Natural killer cell (primary cell): ENCODE results near the gene SLC19A3. TPM values are rescaled to one million over a fixed set of nuclear protein-coding genes. Genes with fewer than 3 reads are reported as not detected.
"Not testable (repeated sequence)": the region's sequence is repeated elsewhere in the genome, so short reads cannot be mapped to it uniquely, and the experiment has no call there.

Experiments
- ATAC-seq, 3 donors: fragments of 150-1000 bp in 2 of 3; fragments of 200-7000 bp in 1 of 3; cut with Tn5 transposase; 1 replicate in 1 of 3; 2 replicates in 2 of 3; pipeline ENCODE4 v1.10.0; 2021; ENCODE audit warnings: mild to moderate bottlenecking in 2 of 3, moderate library complexity in 2 of 3
- DNase-seq, 2 donors: peaks; one replicate each; pipeline versions ENCODE4 v3.0.0 to v3.0.0-alpha.2; 2013 to 2021; ENCODE audit warnings: mixed read lengths in 1 of 2
- H3K27ac ChIP-seq: one replicate; pipeline ENCODE4 v1.5.1; 2013; ENCODE audit warnings: mild to moderate bottlenecking, low read length
- H3K27me3 ChIP-seq: one replicate; pipeline ENCODE4 v1.6.1; 2013; ENCODE audit warnings: low read length; ENCODE audit not compliant: control insufficient read depth, insufficient read depth
- H3K36me3 ChIP-seq: one replicate; pipeline ENCODE4 v1.6.1; 2013; ENCODE audit warnings: low read length; ENCODE audit not compliant: control insufficient read depth, insufficient read depth
- H3K4me1 ChIP-seq: one replicate; pipeline ENCODE4 v1.6.1; 2013; ENCODE audit warnings: low read length; ENCODE audit not compliant: control insufficient read depth, insufficient read depth
- H3K4me3 ChIP-seq: one replicate; pipeline ENCODE4 v1.5.1; 2013; ENCODE audit warnings: low read length
- H3K9me3 ChIP-seq: one replicate; pipeline ENCODE4 v1.6.1; 2013; ENCODE audit warnings: low read length; ENCODE audit not compliant: control insufficient read depth, insufficient read depth
- H3K27ac Mint-ChIP-seq, 2 donors: one replicate each; pipeline ENCODE4 v1.8.0; 2022; ENCODE audit warnings: mild to moderate bottlenecking in 2 of 2, mixed read lengths in 2 of 2, moderate library complexity in 1 of 2
- H3K27me3 Mint-ChIP-seq, 2 donors: one replicate each; pipeline ENCODE4 v1.8.0; 2022; ENCODE audit warnings: low read depth in 2 of 2, mixed read lengths in 2 of 2
- H3K36me3 Mint-ChIP-seq: one replicate; pipeline ENCODE4 v1.8.0; 2022; ENCODE audit warnings: mixed read lengths
- H3K4me1 Mint-ChIP-seq, 2 donors: one replicate each; pipeline ENCODE4 v1.8.0; 2022; ENCODE audit warnings: mixed read lengths in 2 of 2
- H3K4me3 Mint-ChIP-seq: one replicate; pipeline ENCODE4 v1.8.0; 2022; ENCODE audit warnings: mild to moderate bottlenecking, moderate library complexity, mixed read lengths
- H3K9me3 Mint-ChIP-seq, 2 donors: one replicate each; pipeline ENCODE4 v1.8.0; 2022; ENCODE audit warnings: mixed read lengths in 2 of 2
- CTCF ChIP-seq: fragments of 200-600 bp; IDR thresholded peaks from one replicate; pipeline ENCODE4 v1.8.0; 2022; ENCODE audit warnings: antibody characterized with exemption
- WGBS: methylation state at CpG from one replicate; pipeline ENCODE4 v1.1.7; 2013; ENCODE audit warnings: missing lambda C conversion rate; ENCODE audit not compliant: insufficient coverage; 5-methylcytosine and 5-hydroxymethylcytosine counted together
- intact Hi-C: fragments of 100-400 bp; cut with micrococcal nuclease; formaldehyde crosslinking; loops from one replicate; pipeline ENCODE4 v1.14.2; 2022
- total RNA-seq, 4 donors: library from RNA; stranded (reverse); fragments of 120-200 nt in 1 of 4; gene quantifications; one replicate each; pipeline versions ENCODE4 v1.2.3 to v1.2.4, GENCODE V29; 2013 to 2022

The SLC19A3 gene
- total RNA-seq, 3 donors from 2014 or later (not counting 1 experiment from before 2014, with no cell fraction given) = not detected

DNA sequence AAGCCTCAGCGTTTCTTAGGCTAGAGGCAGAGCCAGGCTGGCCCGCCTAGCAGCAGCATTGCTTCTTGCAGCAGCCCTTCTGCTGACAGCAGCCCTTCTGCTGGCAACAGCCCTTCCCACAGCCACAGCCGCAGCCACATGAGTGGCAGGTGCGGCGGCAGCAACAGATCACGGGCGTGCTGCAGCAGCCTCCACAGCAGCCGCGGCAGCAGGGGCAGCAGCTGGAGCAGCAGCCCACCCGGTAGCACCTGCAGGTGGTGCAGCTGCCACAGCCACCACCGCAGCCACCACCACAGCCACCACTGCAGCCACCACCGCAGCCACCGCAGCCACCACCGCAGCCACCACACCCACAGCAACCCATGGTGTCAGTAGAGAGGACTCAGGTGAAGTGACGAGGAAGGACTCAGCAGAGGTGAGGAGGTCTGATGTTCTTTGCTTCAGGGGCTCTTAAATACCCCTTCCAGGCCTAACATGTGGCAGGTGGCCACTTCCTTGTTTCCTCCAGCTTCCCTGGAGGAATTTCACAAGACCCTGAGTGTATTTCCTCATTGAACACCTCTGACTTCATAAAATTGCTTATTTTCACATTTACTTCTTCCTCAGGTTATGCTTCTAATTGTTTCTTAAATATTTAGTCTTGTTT is 6.7 kb upstream of the SLC19A3 start, which contains the start of gene SCYGR6:
TSS of gene SCYGR6 (minus strand) at position 364 of the 646 bp plus-strand sequence. CDS start at position 364, 0 bp downstream.
- no peak for ATAC-seq
- Histone ChIP-seq H3K27me3 (no peaks in the 10 kb centered on the region), H3K9me3 (no peaks in the 10 kb centered on the region), H3K4me3 (no peak within 1 kb of the TSS), H3K4me1 (no peaks in the 10 kb centered on the region), H3K27ac (no peak within 1 kb of the TSS), H3K36me3 (no peaks in the 10 kb centered on the region)
- 93% methylated on average over 10 of the region's 15 CpGs for WGBS
- no peak for DNase-seq
- Mint-ChIP-seq H3K27me3 (peaks cover 0 to 6% of the 10 kb centered on the region in 2 donors), H3K4me1 (no peaks in the 10 kb centered on the region), H3K27ac (no peak within 1 kb of the TSS), H3K36me3 (no peaks in the 10 kb centered on the region), H3K9me3 (no peaks in the 10 kb centered on the region), H3K4me3 (no peak within 1 kb of the TSS)
- intact Hi-C loops = no loop called here
- no peak for TF ChIP-seq CTCF

DNA sequence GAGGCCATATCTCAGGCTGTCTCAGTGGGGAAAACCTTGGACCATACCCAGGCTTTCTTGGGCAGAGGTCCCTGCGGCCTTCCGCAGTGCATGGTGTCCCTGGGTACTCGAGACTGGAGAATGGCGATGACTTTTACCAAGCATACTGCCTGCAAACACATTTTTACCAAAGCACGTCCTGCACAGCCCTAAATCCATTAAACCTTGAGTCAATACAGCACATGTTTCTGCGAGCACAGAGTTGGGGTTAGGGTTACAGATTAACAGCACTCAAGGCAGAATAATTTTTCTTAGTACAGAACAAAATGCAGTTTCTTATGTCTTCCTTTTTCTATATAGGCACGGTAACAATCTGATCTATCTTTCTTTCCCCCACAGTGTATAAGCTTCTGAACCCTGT is 5.0 kb upstream of the SLC19A3 start:
- 96% methylated on average over 6 of the region's 7 CpGs for WGBS
- H3K9me3 ChIP-seq, H3K27ac Mint-ChIP-seq, H3K36me3 ChIP-seq, H3K4me3 ChIP-seq, H3K9me3 Mint-ChIP-seq, H3K27ac ChIP-seq, H3K4me1 Mint-ChIP-seq, DNase-seq, ATAC-seq, H3K4me1 ChIP-seq, H3K27me3 ChIP-seq, intact Hi-C loops, H3K36me3 Mint-ChIP-seq, H3K4me3 Mint-ChIP-seq: not testable (repeated sequence)
- peaks cover 0 to 11% of the 10 kb centered on the region in 2 donors for H3K27me3 Mint-ChIP-seq

GRCh38 chr2:227720680-227721079 is 2.9 kb upstream of the SLC19A3 start:
- Histone ChIP-seq H3K36me3 (no peaks in the 10 kb centered on the region), H3K4me1 (no peaks in the 10 kb centered on the region), H3K27ac (no peak overlapping the region), H3K4me3 (no peak overlapping the region), H3K27me3 (no peaks in the 10 kb centered on the region), H3K9me3 (no peaks in the 10 kb centered on the region)
- intact Hi-C loops = no loop called here
- Mint-ChIP-seq H3K27me3 (peaks cover 0 to 17% of the 10 kb centered on the region in 2 donors), H3K27ac (no peak overlapping the region), H3K9me3 (no peaks in the 10 kb centered on the region), H3K4me1 (no peaks in the 10 kb centered on the region), H3K4me3 (no peak overlapping the region), H3K36me3 (no peaks in the 10 kb centered on the region)
- 89% methylated on average over 4 of the region's 4 CpGs for WGBS
- DNase-seq (no peak), ATAC-seq (no peak)
- TF ChIP-seq CTCF = no peak

DNA sequence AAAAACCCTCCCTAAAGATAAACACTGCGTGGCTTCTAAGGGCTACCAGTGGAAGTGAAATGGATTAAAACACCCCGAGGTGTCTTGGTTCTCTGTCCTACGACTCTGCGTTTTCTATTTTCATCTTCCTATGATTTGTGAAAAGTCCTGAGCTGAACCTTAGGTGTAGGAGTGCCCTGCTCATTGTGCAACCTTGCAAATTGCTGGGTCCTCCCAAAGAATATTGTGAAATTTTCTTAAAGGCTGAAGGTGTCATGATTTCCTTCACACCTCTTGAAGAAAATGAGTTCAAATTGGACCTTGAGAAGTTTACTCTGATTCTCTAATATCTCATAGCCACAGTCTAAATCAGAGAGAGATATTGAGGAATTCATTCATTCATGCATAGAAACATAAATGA is 1.8 kb upstream of the SLC19A3 start:
- H3K4me1 ChIP-seq = no peaks in the 10 kb centered on the region
- Mint-ChIP-seq H3K4me1 (no peaks in the 10 kb centered on the region), H3K9me3 (no peaks in the 10 kb centered on the region), H3K4me3 (no peak overlapping the region), H3K27ac (no peak overlapping the region), H3K36me3 (no peaks in the 10 kb centered on the region), H3K27me3 (peaks cover 0 to 17% of the 10 kb centered on the region in 2 donors)
- no peaks in the 10 kb centered on the region for H3K27me3 ChIP-seq
- ATAC-seq (no peak), DNase-seq (no peak)
- 92% methylated on average over 3 of the region's 4 CpGs for WGBS
- no peaks in the 10 kb centered on the region for H3K36me3 ChIP-seq
- no peak for TF ChIP-seq CTCF
- H3K27ac ChIP-seq = no peak overlapping the region
- H3K9me3 ChIP-seq = no peaks in the 10 kb centered on the region
- intact Hi-C loops = no loop called here
- no peak overlapping the region for H3K4me3 ChIP-seq
